ENCODE results near the gene GDF7. TPM values are rescaled to one million over a fixed set of nuclear protein-coding genes. Genes with fewer than 3 reads are reported as not detected.
"Not testable (repeated sequence)": the region's sequence is repeated elsewhere in the genome, so short reads cannot be mapped to it uniquely, and the experiment has no call there.

The GDF7 gene
- total RNA-seq, 1 donor from 2014 or later: 11.1 TPM

- DNase-seq (ENCODE audit: low read depth, low spot score): no peak
These were observed 29.4 kb downstream of the GDF7 start for GRCh38 chr2:20696366-20696765.

GRCh38 chr2:20697322-20697934, 30.5 kb downstream of the GDF7 start:
- no peak for DNase-seq (ENCODE audit: low read depth, low spot score)

GRCh38 chr2:20698916-20699613, 32.1 kb downstream of the GDF7 start:
- no peak for DNase-seq (ENCODE audit: low read depth, low spot score)

GRCh38 chr2:20702563-20702962, 35.6 kb downstream of the GDF7 start:
- DNase-seq (ENCODE audit: low read depth, low spot score): no peak

- DNase-seq (ENCODE audit: low read depth, low spot score): no peak
These were observed 37.9 kb downstream of the GDF7 start for GRCh38 chr2:20704886-20705285.

- DNase-seq (ENCODE audit: low read depth, low spot score): no peak
These were observed 39.3 kb downstream of the GDF7 start for GRCh38 chr2:20706217-20706616.

GRCh38 chr2:20706786-20707185, 39.8 kb downstream of the GDF7 start:
- no peak for DNase-seq (ENCODE audit: low read depth, low spot score)

GRCh38 chr2:20707601-20708000, 40.7 kb downstream of the GDF7 start:
- DNase-seq (ENCODE audit: low read depth, low spot score): no peak

GRCh38 chr2:20711641-20712040, 44.7 kb downstream of the GDF7 start:
- DNase-seq (ENCODE audit: low read depth, low spot score): not testable (repeated sequence)

GRCh38 chr2:20713585-20713984, 46.6 kb downstream of the GDF7 start:
- not testable (repeated sequence) for DNase-seq (ENCODE audit: low read depth, low spot score)

- not testable (repeated sequence) for DNase-seq (ENCODE audit: low read depth, low spot score)
These were observed 47.5 kb downstream of the GDF7 start for GRCh38 chr2:20714412-20714811.

- DNase-seq (ENCODE audit: low read depth, low spot score): not testable (repeated sequence)
These were observed 49.2 kb downstream of the GDF7 start for GRCh38 chr2:20716164-20716563.

- no peak for DNase-seq (ENCODE audit: low read depth, low spot score)
These were observed 50.7 kb downstream of the GDF7 start for GRCh38 chr2:20717641-20718040.

- DNase-seq (ENCODE audit: low read depth, low spot score): no peak
These were observed 55.8 kb downstream of the GDF7 start for GRCh38 chr2:20722592-20723240.

GRCh38 chr2:20723543-20723942, 56.6 kb downstream of the GDF7 start:
- DNase-seq (ENCODE audit: low read depth, low spot score): peak; percentile 43

- no peak for DNase-seq (ENCODE audit: low read depth, low spot score)
These were observed 57.6 kb downstream of the GDF7 start for GRCh38 chr2:20724500-20725053.

GRCh38 chr2:20725782-20726181, 58.8 kb downstream of the GDF7 start:
- DNase-seq (ENCODE audit: low read depth, low spot score): no peak

- DNase-seq (ENCODE audit: low read depth, low spot score): no peak
These were observed 60.0 kb downstream of the GDF7 start for GRCh38 chr2:20726913-20727312.

- DNase-seq (ENCODE audit: low read depth, low spot score): peak; percentile 80
These were observed 61.3 kb downstream of the GDF7 start for GRCh38 chr2:20728114-20728758.

All from pulmonary artery endothelial cell (primary cell).